Measurements from ENCODE around the gene ANKEF1. TPM values are rescaled to one million over a fixed set of nuclear protein-coding genes. Genes with fewer than 3 reads are reported as not detected.

Gene ANKEF1
- total RNA-seq, 1 experiment from 2014 or later, result 8.3 TPM

- WGBS (ENCODE audit: extremely low coverage, insufficient read length, low lambda C conversion rate), result no CpG with 5 or more reads among the region's 8 CpGs
- Histone ChIP-seq H3K4me1 (ENCODE audit: insufficient read depth, low read length) (no peaks in the 10 kb centered on the region), H3K9me3 (ENCODE audit: control insufficient read depth, low read depth, low read length) (no peaks in the 10 kb centered on the region), H3K4ac (ENCODE audit: low read depth, low read length) (no peak overlapping the region), H3K18ac (ENCODE audit: insufficient read length, low read depth, low read length) (no peak overlapping the region), H3K9ac (ENCODE audit: extremely low read depth, insufficient read length, low read length) (no peak overlapping the region), H2BK120ac (ENCODE audit: low read depth, low read length, poor library complexity, severe bottlenecking) (no peak overlapping the region), H4K5ac (ENCODE audit: insufficient read length, low read depth, low read length) (no peak overlapping the region), H2BK12ac (ENCODE audit: insufficient read length, low read depth, low read length) (no peak overlapping the region), H3K79me1 (ENCODE audit: insufficient read depth, low read depth, low read length, poor library complexity, severe bottlenecking) (no peaks in the 10 kb centered on the region), H4K91ac (ENCODE audit: insufficient read length, low read depth, low read length) (no peak overlapping the region), H3K14ac (ENCODE audit: insufficient read depth, low read length) (no peak overlapping the region), H3K23me2 (ENCODE audit: insufficient read length, low read depth, low read length, poor library complexity, severe bottlenecking) (no peaks in the 10 kb centered on the region), H4K8ac (replicated peaks; ENCODE audit: insufficient read length, low read depth, low read length) (no peak overlapping the region), H2AFZ (ENCODE audit: low read length) (no peak overlapping the region), H3K27me3 (ENCODE audit: insufficient read depth, low read length) (no peaks in the 10 kb centered on the region), H3K23ac (ENCODE audit: insufficient read length, low read depth, low read length) (no peak overlapping the region), H3K4me2 (ENCODE audit: insufficient read depth, insufficient read length, low read length) (no peak overlapping the region), H3K56ac (ENCODE audit: insufficient read length, low read depth, low read length) (no peak overlapping the region), H4K20me1 (ENCODE audit: control insufficient read depth, insufficient read depth, insufficient read length) (no peaks in the 10 kb centered on the region), H2BK15ac (ENCODE audit: low read depth, low read length) (no peak overlapping the region), H2AK5ac (ENCODE audit: insufficient read length, low read length) (no peak overlapping the region), H2BK5ac (ENCODE audit: insufficient read length, low read length) (no peak overlapping the region), H3K79me2 (ENCODE audit: insufficient read depth, low read length) (no peaks in the 10 kb centered on the region), H3T11ph (ENCODE audit: low read length) (no peak overlapping the region), H3K27ac (ENCODE audit: insufficient read length, low read depth, low read length) (no peak overlapping the region), H2BK20ac (ENCODE audit: low read depth, low read length, poor library complexity, severe bottlenecking) (no peak overlapping the region)
- TF ChIP-seq CTCF (conservative IDR thresholded peaks at IDR 0.05), result no peak
- no peaks in the 10 kb centered on the region for H3K27me3 Mint-ChIP-seq (ENCODE audit: low read depth)
- peaks cover 0 to 7% (median 0%) of the 10 kb centered on the region in 3 experiments; a peak in 1 of 7 replicates for H3K36me3 Mint-ChIP-seq (ENCODE audit: insufficient read depth in 1 of 3, low read depth in 3 of 3)
- H3K27ac Mint-ChIP-seq, result peak overlapping the region in 1 of 3 experiments; percentile 26; a peak in 2 of 7 replicates
- H3K9me3 Mint-ChIP-seq, result no peaks in the 10 kb centered on the region
- H3K4me1 Mint-ChIP-seq, result peaks cover 15 to 17% of the 10 kb centered on the region in 2 experiments
- no peak for DNase-seq
- no peak overlapping the region for H3K4me3 Mint-ChIP-seq
Observed at GRCh38 chr20:10060226-10060625, 25.4 kb downstream of the ANKEF1 start.

All from H9 (cell line).